Activated CD8-positive, alpha-beta memory T cell treated with anti-CD3 and anti-CD28 coated beads, Interleukin-2, amount 50 U/mL, for 4 hours (primary cell): ENCODE data around the gene TRIM69.
A peak's percentile ranks its signal among the peaks of the same experiment; 100 is the strongest.
"Not testable (repeated sequence)": the region's sequence is repeated elsewhere in the genome, so short reads cannot be mapped to it uniquely, and the experiment has no call there.

Source experiments
- DNase-seq: peaks from one replicate; pipeline ENCODE4 v3.0.0-alpha.2; 2020

The TRIM69 gene

DNA sequence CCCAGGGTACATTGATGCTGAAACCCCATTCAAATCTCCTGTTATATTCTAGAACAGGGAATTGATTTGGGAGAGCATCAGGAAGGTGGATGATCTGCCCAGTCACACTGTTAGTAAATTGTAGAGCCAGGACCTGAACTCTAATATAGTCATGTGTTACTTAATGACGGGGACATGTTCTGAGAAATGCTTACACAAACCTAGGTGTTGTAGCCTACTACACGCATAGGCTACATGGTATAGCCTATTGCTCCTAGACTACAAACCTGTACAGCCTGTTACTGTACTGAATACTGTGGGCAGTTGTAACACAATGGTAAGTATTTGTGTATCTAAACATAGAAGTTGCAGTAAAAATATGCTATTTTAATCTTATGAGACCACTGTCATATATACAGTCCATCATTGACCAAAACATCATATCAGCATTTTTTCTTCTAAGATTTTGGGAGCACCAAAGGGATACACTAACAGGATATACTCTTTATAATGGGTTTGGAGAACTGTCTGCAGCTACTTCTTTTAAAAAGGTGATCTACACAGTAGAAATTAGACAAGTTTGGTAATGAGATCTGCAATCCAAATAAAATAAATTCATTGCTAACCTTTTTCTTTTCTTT lies 19.2 kb upstream of the TRIM69 start:
- DNase-seq, result no peak

DNA sequence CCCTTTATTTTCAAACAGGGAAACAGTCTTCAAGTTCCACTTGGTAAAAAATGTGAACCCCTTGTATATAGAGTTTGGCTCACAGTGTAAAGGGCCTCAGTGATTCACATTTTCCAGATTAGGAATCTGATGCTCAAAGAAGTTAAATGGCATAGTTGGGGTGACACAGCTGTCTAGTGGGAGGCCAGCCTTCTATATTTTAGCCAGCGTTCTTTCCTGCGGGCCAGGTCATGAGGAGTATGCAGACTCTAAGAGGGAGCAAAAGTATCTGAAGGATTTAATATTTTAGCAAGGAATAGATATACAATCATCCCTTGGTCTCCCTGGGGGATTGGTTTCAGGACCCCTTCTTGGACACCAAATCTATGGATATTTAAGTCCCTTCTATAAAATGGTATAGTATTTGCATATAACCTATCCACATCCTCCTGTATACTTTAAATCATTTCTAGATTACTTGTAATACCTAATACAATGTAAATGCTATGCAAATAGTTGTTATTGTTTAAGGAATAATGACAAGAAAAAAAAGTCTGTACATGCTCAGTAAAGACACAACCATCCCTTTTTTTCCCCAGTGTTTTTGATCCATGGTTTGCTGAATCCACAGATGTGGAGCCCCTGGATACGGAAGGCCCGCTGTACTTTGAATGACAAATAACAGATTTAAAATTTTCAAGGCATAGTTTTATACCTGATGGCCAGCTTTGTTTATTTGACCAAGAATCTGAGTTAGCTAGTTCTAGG lies 18.0 kb upstream of the TRIM69 start:
- peak; percentile 29 for DNase-seq

DNA sequence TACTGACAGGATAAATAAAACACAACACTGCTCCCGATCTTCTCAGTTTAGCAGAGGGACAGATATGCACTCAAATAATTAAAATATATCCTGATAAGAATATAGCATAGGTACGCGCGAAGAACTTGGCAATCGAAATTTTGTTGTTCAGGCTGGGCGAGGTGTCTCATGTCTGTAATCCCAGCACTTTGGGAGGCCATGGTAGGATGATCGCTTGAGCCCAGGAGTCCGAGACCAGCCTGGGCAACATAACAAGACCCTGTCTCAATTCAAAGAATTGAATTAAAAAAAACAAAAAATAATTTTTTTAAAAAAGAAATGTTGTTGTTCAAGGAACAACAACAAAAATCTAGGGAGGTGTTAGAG lies 17.4 kb upstream of the TRIM69 start:
- no peak for DNase-seq

DNA sequence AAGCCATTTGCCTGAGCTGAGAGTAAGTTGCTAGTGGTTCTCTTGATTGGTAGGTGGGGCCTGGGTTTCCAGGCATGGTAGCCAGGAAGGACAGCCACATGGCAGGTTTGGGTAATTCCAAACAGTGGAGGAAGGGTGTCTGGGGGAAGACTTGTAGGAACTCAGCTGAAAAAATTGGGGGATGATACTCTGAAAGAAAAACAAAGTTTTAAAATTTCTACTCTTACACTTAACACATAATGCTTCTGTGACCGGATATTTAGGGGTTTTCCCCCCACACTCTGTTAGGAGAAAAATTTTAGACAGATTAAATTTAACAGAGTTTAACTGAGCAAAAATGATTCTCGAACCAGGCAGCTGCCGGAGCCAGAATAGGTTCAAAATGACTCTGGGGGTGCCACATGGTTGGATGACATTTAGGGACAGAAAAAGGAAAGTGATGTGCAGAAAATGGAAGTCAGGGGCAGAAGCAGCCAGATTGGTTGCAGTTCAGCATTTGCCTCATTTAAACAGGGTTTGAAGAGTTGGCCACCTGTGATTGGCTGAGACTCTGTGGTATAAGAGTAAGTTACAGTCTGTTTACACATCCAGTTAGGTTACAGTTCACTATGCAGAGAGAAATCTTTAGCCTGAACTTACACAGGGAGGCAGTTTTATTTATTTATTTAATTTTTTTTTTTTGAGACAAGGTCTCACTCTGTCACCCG lies 16.9 kb upstream of the TRIM69 start:
- DNase-seq, result peak; percentile 50

DNA sequence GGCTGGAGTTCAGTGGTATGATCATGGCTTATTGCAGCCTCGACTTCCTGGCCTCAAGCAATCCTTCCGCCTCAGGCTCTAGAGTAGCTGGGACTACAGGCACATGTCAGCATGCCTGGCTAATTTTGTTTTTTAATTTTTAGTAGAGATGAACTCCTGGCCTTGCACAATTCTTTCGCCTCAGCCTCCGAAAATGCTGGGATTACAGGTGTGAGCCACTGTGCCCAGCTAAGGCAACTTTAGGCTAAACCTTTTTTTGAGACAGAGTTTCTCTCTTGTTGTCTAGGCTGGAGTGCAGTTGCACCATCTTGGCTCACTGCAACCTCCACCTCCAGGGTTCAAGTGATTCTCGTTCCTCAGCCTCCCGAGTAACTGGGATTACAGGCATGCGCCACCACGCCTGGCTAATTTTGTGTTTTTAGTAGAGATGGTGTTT lies 16.3 kb upstream of the TRIM69 start:
- peak; percentile 29 for DNase-seq

DNA sequence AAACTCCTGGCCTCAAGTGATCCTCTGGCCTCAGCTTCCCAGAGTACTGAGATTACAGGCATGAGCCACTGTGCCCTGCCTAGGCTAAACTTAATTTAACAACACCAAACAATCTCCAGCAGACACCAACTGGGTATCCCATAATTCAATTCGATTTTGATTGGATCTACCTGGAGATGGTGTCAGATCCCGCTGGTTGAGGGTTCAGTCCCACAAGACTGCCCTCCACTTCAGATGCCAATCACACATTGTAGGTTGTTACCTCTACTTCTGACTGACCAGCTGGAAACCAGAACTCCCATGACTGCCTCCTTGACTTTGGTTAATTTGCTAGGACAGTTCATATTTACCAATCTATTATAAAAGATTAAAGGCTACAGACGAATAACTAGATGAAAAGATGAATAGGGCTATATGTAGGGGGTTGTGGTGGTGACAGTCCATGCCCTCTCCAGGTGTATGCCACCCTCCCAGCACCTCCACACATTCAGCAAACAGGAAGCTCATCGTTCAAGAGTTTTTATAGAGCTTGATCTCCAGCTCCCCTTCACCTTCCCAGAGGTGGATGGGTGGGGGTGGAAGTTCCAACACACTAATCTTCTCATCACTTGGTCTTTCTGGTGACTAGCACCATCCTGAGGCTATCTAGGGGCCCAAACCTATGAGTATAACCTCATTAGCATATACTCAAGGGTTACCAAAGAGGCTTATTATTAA lies 15.7 kb upstream of the TRIM69 start:
- DNase-seq, result no peak

DNA sequence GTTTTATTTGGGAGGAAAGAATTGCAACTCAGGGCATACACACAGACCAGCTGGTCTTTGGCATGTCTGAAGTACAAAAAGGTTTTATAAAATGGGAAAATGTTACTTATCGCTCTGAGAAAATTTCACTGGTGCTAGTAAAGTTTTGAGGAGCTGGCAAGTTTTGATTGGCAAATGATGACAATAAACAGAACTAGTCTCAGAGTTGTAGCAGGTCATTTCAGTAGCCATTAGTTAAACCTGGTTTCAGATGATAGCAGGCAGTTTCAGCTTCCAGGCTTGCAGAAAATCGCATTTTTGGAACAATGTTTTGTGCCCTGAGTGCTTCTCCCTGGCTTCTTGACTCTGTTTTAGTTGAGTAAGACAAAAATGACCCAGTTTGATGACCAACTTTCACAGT lies 14.3 kb upstream of the TRIM69 start:
- DNase-seq, result no peak

DNA sequence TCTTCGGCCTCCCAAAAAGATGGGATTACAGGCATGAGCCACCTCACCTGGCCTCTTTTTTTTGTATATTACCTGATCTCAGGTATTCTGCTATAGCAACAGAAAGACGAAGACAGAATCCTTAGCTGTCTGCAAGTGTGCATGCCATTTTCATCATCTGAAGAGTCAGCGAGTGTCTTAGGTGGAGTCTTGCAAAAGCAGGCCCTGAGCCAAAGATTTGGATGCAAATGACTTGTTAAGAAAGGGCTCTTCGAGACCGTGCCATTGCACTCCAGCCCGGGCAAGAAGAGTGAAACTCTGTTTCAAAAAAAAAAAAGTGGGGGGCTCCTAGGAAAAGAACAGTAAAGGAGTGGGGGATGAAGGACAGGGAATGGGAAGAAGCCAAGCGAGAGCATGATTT lies 10.2 kb upstream of the TRIM69 start:
- DNase-seq, result no peak

DNA sequence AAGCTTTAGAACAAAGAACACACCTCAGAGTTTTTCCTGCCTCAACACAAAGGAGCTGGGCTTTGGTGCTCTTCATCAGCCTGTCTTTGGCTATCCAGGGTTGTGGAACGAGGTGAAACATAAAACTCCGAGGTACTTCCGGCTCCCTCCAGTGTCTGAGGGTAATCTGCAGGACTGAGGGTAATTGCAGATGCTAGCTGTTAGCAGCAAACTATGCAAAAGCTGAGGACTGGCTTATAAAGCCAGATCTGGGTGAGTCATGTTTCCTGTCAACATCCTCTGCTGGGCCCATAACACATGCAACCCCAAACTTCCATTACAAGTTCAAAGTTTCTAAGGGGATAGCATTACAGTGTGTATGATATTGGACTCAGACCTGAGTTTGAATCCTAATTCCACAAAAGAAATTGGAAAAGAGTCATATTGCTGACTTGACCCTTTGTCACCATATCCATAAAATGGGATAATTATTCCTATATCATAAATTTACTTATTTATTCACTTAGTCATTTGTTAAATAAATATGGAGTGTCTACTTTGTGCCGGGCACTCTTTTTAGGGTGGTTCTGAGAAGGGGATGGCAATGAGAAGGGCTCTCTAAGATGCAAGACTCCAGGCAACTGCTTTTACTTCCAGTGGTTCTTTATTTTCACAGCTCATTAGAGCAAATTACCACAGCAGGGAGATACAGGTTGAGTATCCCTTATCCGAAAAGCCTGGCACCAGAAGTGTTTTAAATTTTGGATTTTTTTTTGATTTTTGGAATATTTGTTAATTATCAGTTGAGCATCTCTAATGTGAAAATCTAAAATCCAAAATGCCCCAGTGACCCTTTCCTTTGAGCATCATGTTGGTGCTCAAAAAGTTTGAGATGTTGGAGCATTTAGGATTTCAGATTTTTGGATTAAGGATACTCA lies 9.5 kb upstream of the TRIM69 start:
- DNase-seq, result peak; percentile 57

DNA sequence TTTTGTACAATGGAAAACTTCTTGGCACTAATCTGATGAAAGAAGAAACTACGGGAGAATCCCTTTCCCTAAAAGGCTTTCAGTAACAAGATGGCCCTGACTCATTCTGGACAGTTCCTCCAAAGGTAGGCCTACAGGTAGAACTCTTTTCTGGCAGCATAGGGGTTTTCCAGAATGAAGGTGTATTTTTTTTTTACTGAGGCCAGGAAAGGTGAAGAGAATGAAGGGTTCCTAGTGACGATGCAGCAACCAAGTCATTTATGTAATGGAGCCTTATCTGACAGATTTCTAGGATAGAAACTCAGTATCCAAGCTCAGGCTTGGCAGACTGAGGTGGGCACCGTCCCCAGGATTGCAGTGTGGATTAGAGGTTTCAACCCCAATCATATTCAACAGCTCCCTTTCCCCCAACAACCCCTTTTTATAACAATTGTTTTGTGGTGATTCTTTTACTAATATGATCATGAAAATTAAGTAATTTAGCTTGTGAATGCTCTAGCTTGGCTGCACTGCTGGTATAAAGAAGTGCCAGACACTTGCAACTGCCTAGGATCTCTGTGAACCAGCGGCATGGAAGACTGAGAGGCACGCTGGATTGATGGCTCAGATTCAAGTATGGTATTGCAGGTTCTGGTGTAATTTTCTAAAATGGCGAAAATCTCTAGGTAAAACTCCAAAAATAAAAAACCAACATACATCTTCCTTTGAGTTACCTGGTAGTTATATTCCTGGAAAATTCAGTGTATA lies 8.7 kb upstream of the TRIM69 start:
- DNase-seq, result no peak

DNA sequence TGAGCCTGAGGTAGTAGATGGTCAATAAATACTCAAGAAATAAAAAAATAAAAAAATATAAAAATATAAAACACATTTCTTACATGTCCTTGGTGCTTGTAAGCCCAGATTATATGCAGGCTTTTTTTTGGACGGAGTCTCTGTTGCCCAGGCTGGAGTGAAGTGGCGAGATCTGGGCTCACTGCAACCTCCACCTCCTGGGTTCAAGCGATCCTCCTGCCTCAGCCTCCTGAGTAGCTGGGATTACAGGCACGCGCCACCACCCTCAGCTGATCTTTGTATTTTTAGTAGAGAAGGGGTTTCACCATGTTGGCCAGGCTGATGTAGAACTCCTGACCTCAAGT lies 8.1 kb upstream of the TRIM69 start:
- DNase-seq, result not testable (repeated sequence)

DNA sequence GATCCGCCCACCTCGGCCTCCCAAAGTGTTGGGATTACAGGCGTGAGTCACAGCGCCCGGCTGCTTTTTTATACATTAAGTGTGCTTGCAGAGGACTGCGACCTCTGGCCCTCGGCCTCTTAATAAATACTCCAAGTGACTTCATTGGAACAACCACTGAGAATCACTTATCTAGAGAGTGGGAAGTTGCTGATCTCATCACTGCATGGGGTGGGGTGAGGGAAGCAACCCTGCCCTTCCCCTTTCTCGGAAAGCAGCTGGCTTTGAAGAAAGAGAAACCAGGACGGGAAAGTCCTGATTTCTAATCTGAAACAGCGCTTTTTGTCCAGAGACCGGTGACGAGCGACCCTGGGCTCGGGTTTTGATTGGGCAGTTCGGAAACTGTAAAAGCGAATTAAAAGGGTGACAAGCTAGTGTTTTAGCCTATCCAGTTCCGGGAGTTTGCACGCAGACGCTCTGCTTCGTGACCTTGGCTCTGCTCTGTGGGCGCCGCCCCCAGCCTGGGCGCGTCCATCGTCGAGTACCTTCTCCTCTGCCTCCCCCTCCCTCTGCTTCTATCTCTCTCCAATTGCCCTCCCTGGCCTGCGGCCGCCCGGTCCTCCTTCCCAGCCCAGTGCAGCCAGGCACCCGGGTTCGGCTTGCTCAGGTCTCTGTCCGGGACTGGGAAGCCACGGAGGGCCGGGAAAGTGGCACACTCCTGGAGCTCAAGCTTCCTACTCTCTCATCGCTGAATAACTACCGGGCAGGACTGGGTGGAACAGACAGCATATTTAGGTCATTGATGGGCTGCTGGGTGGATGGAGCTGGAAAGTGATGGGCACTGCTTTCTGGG lies 7.5 kb upstream of the TRIM69 start:
- peak; percentile 96 for DNase-seq

DNA sequence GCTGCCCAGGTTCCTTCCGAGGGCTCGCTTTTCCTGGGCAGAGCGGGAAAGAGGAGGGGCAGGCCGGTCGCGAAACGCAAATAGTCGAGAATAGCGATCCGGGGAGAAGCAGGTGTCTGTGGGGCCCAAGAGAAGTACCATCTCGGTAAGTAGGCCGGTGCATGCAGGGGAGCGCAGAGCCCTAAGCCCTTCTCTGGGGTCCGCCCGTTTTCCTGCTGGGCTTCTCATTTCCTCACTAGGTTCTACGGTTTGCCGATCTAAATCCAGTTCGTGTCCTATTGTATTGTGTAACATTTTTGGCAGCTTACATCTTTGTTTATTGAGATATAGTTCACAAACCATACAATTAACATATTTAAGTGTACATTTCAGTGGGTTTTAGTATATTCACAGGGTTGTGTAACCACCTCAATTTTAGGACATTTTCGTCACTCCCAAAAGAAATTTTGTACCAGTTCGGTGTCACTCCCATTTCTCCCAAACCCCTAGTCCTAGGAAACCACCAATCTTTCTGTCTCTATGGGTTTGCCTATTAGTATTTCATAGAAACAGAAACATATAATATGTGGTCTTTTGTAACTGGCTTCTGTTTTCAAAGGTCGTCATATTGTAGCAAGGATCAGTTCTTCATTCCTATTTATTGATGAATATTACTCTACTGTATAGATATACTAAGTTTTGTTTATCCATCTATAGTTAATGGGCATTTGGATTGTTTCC lies 6.8 kb upstream of the TRIM69 start:
- peak; percentile 52 for DNase-seq

DNA sequence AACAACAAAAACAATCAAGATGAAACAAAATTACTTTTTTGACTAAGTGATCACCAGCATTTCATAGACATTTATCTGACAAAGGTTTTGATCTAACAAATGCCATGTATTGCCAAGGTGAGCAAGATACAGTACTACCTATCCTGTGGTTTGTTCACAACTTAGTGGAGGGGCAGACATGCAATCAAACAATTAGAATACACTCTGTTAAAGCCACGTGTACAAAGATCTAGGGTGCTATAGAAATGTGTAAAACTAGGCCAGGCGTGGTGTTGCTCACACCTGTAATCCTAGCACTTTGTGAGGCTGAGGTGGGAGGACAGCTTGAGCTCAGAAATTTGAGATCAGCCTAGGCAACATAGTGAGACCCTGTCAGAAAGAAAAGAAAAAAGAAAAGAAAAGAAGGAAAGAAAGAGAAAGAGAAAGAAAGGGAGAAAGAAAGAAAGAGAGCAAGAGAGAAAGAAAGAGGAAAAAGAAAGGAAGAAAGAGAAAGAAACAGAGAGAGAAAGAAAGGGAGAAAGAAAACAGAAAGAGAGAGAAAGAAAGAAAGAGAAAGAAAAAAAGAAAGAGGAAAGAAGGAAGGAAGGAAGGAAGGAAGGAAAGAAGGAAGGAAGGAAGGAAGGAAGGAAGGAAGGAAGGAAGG lies 1.4 kb upstream of the TRIM69 start:
- no peak for DNase-seq

DNA sequence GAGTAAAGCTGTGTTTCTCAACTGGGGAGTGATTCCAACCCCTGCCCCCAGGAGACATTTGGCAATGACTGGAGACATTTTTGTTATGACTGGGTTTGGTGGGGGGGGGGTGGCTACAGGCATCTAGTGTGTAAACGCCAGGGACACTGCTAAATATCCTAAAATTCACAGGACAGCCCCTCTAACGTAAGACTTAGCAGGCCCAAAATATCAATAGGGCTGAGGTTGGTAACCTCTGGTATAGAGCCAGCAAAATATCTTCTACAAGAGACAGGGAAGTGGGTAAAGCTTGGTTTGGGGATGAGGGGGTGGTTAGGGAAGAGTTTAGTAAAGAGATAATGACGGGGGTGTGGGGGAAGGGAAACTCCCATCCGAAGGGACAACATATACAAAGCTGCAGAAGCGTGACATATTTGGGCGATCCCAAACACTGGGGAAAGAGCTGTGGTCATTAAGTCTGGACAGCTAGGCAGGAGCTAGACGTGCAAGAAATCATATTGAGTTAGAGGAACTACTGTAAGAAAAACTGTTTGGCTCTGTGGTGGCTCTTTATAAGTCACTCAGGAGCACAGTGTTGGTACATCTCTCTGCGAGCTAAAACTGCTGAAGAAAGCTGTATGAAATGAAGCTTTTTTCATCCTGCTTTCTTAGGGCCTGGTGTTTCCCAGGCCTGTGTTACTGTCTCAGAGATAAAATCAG lies 697 bp upstream of the TRIM69 start:
- peak; percentile 40 for DNase-seq

DNA sequence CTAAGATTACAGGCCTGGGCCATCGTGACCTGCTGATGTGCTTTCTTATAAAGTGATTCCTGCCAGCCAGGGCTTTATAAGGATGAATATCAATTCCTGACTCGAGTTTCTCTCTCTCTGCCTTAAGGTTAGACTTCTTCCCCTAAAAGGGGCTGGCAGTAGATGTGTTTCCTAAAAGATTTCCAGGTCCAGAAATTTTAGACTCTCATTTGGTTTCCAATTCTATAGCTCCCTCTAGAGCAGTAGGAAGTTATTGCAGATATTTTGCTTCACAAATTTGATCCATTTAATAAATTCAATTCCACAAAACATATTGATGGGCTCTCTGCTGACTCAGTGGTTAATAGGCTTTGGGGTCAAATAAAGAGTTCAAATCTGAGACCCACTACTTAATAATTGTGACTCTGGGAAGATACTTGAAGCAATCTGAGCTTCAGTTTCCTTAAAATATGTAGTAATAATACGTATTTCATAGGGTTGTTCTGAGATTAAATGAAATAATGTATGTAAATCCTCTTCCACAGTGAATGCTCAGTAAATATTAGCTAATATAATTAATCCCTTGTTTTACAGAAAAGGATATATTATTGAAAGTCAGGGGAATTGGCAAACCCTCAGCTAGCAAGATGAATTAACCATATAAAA lies 2.1 kb downstream of the TRIM69 start:
- no peak for DNase-seq

DNA sequence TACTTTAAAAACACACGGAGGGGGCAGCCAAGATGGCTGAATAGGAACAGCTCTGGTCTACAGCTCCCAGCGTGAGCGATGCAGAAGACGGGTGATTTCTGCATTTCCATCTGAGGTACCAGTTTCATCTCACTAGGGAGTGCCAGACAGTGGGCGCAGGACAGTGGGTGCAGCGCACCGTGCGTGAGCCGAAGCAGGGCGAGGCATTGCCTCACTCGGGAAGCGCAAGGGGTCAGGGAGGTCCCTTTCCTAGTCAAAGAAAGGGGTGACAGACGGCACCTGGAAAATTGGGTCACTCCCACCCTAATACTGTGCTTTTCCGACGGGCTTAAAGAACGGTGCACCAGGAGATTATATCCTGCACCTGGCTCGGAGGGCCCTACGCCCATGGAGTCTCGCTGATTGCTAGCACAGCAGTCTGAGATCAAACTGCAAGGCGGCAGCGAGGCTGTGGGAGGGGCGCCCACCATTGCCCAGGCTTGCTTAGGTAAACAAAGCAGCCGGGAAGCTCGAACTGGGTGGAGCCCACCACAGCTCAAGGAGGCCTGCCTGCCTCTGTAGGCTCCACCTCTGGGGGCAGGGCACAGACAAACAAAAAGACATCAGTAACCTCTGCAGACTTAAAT lies 3.0 kb downstream of the TRIM69 start:
- DNase-seq, result not testable (repeated sequence)

DNA sequence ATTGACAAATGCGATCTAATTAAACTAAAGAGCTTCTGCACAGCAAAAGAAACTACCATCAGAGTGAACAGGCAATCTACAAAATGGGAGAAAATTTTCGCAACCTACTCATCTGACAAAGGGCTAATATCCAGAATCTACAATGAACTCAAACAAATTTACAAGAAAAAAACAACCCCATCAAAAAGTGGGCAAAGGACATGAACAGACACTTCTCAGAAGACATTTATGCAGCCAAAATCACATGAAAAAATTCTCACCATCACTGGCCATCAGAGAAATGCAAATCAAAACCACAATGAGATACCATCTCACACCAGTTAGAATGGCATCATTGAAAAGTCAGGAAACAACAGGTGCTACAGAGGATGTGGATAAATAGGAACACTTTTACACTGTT lies 7.1 kb downstream of the TRIM69 start:
- DNase-seq, result not testable (repeated sequence)
